Omental fat pad (tissue), 4 donors: ENCODE results near the gene TTC34. TPM values are rescaled to one million over a fixed set of nuclear protein-coding genes. Genes with fewer than 3 reads are reported as not detected.

Experiments
- ATAC-seq: fragments of 150-250 bp; one replicate; pipeline ENCODE4 v1.9.1; 2016; ENCODE audit warnings: mild to moderate bottlenecking, moderate library complexity; ENCODE audit not compliant: low FRiP score
- DNase-seq: peaks from one replicate; pipeline ENCODE4 v3.0.0-alpha.2; 2019; ENCODE audit warnings: low spot score
- total RNA-seq, 4 donors: library from RNA; depleted of rRNA; stranded (reverse); fragments of >200 nt; gene quantifications; one replicate each; pipeline ENCODE4 v1.1.0, GENCODE V29; 2016
- TF ChIP-seq, protein P1 (sequence below), 3 donors: fragments of 450-650 bp; IDR thresholded peaks; one replicate each; pipeline ENCODE4 v1.5.1; 2016 to 2017; ENCODE audit warnings: antibody characterized with exemption in 3 of 3, mild to moderate bottlenecking in 3 of 3, moderate library complexity in 2 of 3

The TTC34 gene
- total RNA-seq, 4 donors from 2014 or later, result 0.12 to 0.95 (median 0.26) TPM

DNA sequence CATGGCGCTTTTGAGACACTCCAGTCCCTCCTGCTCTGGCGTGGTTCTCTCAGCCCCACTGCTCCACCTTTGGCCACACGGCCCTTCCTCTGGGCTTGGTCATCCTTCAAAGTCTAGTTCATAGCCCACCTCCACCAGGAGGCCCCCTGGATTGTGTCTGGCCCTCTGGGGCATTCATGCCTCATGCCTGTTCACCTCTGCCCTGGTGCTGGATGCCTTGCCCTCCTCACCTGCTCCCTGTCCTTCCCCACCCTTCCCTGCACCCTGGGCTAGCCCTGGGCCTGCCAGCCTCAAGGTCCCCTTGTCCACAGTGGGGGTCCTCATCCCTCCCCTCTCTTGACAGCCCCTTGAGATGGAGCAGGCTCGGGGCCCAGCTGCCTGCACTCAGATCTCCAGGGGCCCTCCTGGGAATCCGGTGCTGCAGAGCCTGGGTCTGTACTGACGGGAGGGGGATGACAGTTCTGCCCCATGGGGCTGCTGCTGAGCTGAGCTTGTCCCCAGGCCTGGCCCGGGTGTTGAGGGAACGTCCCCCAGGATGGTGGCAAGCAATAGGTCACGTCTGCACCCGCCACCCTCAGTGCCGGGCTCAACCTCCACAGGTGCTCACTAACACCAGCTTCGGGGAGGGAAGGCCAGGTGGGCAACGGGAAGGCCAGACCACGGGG lies 196.5 kb downstream of the TTC34 start:
- TF ChIP-seq, protein P1, sequence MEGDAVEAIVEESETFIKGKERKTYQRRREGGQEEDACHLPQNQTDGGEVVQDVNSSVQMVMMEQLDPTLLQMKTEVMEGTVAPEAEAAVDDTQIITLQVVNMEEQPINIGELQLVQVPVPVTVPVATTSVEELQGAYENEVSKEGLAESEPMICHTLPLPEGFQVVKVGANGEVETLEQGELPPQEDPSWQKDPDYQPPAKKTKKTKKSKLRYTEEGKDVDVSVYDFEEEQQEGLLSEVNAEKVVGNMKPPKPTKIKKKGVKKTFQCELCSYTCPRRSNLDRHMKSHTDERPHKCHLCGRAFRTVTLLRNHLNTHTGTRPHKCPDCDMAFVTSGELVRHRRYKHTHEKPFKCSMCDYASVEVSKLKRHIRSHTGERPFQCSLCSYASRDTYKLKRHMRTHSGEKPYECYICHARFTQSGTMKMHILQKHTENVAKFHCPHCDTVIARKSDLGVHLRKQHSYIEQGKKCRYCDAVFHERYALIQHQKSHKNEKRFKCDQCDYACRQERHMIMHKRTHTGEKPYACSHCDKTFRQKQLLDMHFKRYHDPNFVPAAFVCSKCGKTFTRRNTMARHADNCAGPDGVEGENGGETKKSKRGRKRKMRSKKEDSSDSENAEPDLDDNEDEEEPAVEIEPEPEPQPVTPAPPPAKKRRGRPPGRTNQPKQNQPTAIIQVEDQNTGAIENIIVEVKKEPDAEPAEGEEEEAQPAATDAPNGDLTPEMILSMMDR (IDR thresholded peaks at IDR 0.05), result no peak
- ATAC-seq (no peak), DNase-seq (no peak)

DNA sequence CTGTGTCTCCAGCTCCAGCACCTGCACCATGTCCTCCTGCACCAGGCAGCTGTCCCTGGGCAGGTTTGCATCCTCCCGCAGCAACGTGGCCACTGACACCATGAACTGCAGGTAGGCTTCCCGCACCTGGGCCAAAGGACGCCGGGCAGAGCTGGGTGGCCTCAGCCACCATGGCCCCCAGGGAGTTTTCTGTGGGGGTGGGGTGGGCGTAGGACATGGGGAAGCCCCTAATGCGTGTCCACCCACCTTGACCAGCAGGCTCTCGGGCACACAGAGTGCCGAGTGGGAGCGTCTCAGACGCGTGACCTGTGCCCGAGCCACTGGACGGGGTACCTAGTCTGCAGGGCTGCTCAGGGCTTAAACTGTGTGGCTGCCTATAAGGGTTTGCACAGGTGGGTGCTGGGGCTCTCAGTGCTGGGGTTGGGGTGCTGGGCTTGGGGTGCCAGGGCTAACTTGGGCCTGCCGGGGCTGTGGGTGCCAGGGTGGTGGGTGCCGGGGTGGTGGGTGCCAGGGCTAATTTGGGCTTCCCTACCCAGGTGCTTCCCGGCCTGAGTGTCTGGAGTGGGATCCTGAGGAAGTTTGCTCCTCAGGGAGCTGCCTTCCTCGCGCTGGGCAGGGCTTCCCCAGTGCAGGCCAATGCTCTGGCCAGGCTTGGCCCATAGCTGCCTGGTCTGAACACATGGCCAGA lies 197.2 kb downstream of the TTC34 start:
- TF ChIP-seq, protein P1 (IDR thresholded peaks at IDR 0.05), result no peak
- ATAC-seq (no peak), DNase-seq (no peak)

DNA sequence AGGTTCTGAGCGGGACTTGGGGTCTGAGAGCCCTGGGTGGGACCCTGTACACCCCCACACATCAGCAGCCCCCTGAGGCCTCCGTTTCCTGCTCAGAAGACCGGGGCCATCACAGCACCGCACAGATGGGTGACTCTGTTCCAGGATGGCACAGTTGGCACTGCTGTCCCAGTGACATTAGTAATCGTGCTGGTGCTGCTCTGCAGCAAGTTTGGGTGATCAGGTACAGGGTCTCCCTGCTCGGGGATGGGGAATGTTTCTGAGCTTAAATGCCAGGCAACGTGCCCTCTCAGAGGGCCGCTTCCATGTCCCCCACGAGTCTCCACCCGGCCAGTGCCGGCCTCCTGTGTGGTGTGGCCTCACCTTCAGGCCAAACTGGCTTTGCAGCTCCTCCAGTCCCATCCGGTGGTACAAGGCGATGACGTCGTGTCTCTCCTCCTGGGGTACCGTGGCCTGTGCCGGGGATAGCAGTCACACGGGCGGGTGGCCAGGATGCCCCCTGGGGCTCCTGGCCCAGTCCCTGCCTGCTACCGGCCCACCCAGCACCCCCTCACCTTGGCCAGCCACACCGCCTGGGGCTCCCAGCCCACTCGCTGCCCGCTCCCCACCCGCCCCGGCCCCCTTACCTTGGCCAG lies 197.9 kb downstream of the TTC34 start:
- TF ChIP-seq, protein P1 (IDR thresholded peaks at IDR 0.05), result no peak
- no peak for DNase-seq
- no peak for ATAC-seq

DNA sequence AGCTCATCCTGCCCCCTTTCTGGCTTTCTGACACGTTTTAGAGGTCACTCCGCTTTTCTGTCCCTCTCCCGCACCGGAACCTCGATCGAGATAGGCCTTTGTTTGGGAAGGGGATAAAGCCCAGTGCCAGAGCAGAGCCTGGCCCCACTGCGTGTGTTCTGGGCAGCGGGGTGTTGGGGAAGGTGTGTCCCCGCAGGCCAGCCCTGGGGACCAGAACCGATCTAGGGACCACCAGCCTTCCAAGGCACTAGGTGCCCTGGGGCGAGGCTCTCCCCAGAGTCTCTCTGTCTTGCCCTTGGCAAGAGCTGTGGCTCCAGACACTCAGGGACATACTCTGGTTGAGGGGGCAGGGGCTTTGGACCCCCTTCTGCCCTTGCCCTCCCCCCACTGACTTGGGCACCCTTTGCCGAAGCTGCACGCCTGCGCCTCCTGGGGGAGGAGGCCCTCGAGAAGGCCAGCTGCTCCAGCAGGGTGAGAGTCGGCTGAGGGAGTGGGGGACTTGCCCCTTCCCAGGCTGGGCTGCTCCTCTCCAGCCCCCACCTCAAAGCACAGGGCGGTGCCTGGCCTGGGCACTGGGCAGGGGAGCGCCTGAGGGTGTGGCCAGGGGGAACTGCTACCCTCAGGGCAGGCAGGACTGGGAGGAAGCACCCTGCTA lies 198.5 kb downstream of the TTC34 start:
- TF ChIP-seq, protein P1 (IDR thresholded peaks at IDR 0.05), result no peak
- ATAC-seq (no peak), DNase-seq (no peak)

DNA sequence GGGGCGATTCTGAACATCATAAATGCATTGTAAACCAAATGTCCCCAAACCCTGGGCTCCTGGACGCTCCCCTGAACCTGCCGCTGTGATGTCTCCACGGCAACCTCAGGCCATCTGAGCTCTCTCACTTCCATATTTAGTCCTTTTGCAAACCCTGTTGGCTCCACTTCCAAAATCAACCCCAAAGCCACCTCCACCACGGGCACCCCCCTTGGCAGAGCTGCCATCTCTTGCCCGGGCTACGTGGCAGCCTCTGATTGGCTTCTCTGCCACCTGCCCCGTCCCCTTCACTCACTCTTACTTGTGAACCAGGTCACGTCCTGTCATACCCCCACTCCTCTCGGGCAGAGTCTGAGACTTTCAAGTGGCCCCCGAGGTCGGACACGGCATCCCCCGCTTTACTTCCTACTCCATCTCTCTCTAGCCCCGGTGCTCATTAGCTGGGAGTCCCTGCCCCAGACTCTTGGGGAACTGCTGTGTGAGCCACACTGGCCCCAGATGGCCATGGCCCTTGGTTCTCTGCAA lies 199.1 kb downstream of the TTC34 start:
- DNase-seq, result no peak
- TF ChIP-seq, protein P1 (IDR thresholded peaks at IDR 0.05), result no peak
- no peak for ATAC-seq

DNA sequence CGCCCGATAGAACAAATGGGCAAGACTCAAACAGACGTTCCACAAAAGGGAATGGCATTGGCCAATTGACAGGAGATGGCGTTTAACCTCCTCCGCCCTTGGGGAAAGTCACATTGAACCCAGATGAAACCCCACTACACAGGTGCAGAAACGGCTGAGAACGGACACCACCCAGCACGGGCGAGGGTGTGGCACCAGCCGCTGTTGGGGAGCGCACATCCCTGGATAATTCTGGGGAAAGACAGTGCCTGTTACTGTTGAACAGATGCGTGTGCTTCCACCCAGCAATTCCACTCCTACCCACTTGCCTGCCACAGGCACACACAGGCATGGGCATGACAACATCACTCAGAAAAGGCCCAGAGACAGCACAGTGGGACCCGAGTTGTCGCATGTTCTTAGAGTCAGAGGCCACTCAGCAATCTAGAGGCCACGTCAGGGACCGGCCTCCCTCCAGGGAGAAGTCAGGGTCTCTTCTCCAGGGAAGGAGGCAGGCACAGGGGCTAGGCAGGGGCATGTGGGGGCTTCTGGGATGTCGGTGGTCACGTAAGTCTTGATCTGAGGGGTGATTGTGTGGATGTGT lies 199.7 kb downstream of the TTC34 start:
- TF ChIP-seq, protein P1 (IDR thresholded peaks at IDR 0.05), result no peak
- no peak for DNase-seq
- no peak for ATAC-seq
